ENCODE measurements around the gene DENND6A. TPM values are rescaled to one million over a fixed set of nuclear protein-coding genes. Genes with fewer than 3 reads are reported as not detected.

DENND6A gene
- total RNA-seq, 6 donors from 2014 or later, result 11.7 to 67.6 (median 23.8) TPM

- TF ChIP-seq EP300 (IDR thresholded peaks at IDR 0.05) (no peak), POLR2AphosphoS5 (IDR thresholded peaks at IDR 0.05) (no peak), CTCF (IDR thresholded peaks at IDR 0.05) (no peak), POLR2A (IDR thresholded peaks at IDR 0.05) (no peak)
- H3K9me3 ChIP-seq, result no peaks in the 10 kb centered on the region
- DNase-seq (no peak), ATAC-seq (ENCODE audit: low FRiP score in 2 of 2) (no peak)
- H3K27me3 ChIP-seq, result no peaks in the 10 kb centered on the region
- no peak overlapping the region for H3K4me3 ChIP-seq
- peak overlapping the region in 2 of 4 donors; percentile 53 to 70 for H3K27ac ChIP-seq
- H3K4me1 ChIP-seq, result peaks cover 0 to 9% (median 3%) of the 10 kb centered on the region in 4 donors
- peaks cover 4 to 77% (median 14%) of the 10 kb centered on the region in 4 donors for H3K36me3 ChIP-seq
These were observed 34.3 kb downstream of the DENND6A start for GRCh38 chr3:57658536-57658935.

GRCh38 chr3:57655727-57656126, 37.1 kb downstream of the DENND6A start:
- 94 to 95% methylated on average over 2 of the region's 2 CpGs for WGBS, 2 donors
- H3K4me1 ChIP-seq, result peaks cover 0 to 9% (median 3%) of the 10 kb centered on the region in 4 donors
- H3K9me3 ChIP-seq, result no peaks in the 10 kb centered on the region
- H3K27ac ChIP-seq, result no peak overlapping the region
- TF ChIP-seq EP300 (IDR thresholded peaks at IDR 0.05) (no peak), POLR2AphosphoS5 (IDR thresholded peaks at IDR 0.05) (no peak), POLR2A (IDR thresholded peaks at IDR 0.05) (no peak), CTCF (IDR thresholded peaks at IDR 0.05) (no peak)
- peaks cover 4 to 79% (median 14%) of the 10 kb centered on the region in 4 donors for H3K36me3 ChIP-seq
- DNase-seq (no peak), ATAC-seq (ENCODE audit: low FRiP score in 2 of 2) (no peak)
- no peak overlapping the region for H3K4me3 ChIP-seq
- no peaks in the 10 kb centered on the region for H3K27me3 ChIP-seq

GRCh38 chr3:57654267-57654666, 38.6 kb downstream of the DENND6A start:
- ATAC-seq (ENCODE audit: low FRiP score in 2 of 2), result no peak
- Histone ChIP-seq H3K4me1 (peaks cover 0 to 5% (median 0%) of the 10 kb centered on the region in 4 donors), H3K27me3 (no peaks in the 10 kb centered on the region), H3K27ac (no peak overlapping the region), H3K36me3 (peaks cover 4 to 72% (median 7%) of the 10 kb centered on the region in 4 donors), H3K4me3 (no peak overlapping the region), H3K9me3 (no peaks in the 10 kb centered on the region)
- TF ChIP-seq POLR2A (IDR thresholded peaks at IDR 0.05) (no peak), EP300 (IDR thresholded peaks at IDR 0.05) (no peak), POLR2AphosphoS5 (IDR thresholded peaks at IDR 0.05) (no peak), CTCF (IDR thresholded peaks at IDR 0.05) (no peak)
- 100% methylated on average over 1 of the region's 1 CpG for WGBS, 2 donors
- no peak for DNase-seq

DNA sequence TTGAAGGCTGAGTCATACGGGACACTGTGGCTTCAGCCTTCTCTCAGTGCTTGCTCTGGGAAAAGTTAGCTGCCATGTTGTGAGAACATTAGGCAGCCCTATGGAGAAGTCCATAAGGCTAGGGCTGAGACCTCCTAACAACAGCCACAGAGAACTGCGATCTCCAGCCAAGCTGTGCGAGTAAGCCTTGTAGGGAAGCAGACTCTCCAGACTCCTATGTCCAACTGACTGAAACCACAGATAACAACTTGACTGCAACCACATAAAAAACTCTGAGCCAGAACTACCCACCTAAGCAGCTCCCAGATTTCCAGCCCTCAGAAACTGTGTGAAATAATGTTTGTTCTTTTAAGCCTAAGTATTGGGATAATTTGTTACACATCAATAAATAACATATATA, 40.7 kb downstream of the DENND6A start:
- no peak for DNase-seq
- Histone ChIP-seq H3K9me3 (peaks cover 0 to 8% (median 0%) of the 10 kb centered on the region in 4 donors), H3K4me3 (no peak overlapping the region), H3K4me1 (no peaks in the 10 kb centered on the region), H3K36me3 (peaks cover 0 to 51% (median 3%) of the 10 kb centered on the region in 4 donors), H3K27me3 (no peaks in the 10 kb centered on the region), H3K27ac (no peak overlapping the region)
- ATAC-seq (ENCODE audit: low FRiP score in 2 of 2), result no peak
- 76 to 100% methylated on average over 3 of the region's 3 CpGs for WGBS, 2 donors
- no peak for TF ChIP-seq CTCF (IDR thresholded peaks at IDR 0.05)

GRCh38 chr3:57647292-57647940, 45.5 kb downstream of the DENND6A start:
- TF ChIP-seq CTCF (IDR thresholded peaks at IDR 0.05) (no peak), POLR2AphosphoS5 (IDR thresholded peaks at IDR 0.05) (no peak), EP300 (IDR thresholded peaks at IDR 0.05) (no peak), POLR2A (IDR thresholded peaks at IDR 0.05) (no peak)
- ATAC-seq (ENCODE audit: low FRiP score in 2 of 2) (no peak), DNase-seq (no peak)
- 91 to 94% methylated on average over 2 of the region's 2 CpGs for WGBS, 2 donors
- no peaks in the 10 kb centered on the region for H3K27me3 ChIP-seq
- H3K9me3 ChIP-seq, result peaks cover 0 to 8% (median 0%) of the 10 kb centered on the region in 4 donors
- H3K4me3 ChIP-seq, result no peak overlapping the region
- H3K4me1 ChIP-seq, result no peaks in the 10 kb centered on the region
- no peak overlapping the region for H3K27ac ChIP-seq
- H3K36me3 ChIP-seq, result peaks cover 0 to 57% (median 23%) of the 10 kb centered on the region in 4 donors

Measured in upper lobe of left lung (tissue), 6 donors.